Activated CD4-positive, CD25-positive, alpha-beta regulatory T cell (primary cell): ENCODE data around the gene CAMK2D.

Source experiments
- DNase-seq, 4 experiments: peaks; one replicate each; lab custom pipeline; 2025; lab: John Stamatoyannopoulos, UW

CAMK2D gene

DNA sequence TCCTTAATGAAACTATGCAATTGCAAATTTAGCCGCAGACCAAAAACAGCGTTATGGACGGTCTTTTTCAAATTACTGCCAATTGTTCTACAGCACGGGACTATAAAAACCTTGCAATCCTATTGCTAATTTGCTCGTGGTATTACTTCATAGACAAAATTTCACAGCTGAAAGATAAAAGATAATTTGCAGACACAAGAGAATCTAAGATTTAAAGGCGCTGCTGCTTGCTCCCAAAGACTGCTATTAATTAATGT, 1.4 kb upstream of the CAMK2D start:
- DNase-seq: no peak

DNA sequence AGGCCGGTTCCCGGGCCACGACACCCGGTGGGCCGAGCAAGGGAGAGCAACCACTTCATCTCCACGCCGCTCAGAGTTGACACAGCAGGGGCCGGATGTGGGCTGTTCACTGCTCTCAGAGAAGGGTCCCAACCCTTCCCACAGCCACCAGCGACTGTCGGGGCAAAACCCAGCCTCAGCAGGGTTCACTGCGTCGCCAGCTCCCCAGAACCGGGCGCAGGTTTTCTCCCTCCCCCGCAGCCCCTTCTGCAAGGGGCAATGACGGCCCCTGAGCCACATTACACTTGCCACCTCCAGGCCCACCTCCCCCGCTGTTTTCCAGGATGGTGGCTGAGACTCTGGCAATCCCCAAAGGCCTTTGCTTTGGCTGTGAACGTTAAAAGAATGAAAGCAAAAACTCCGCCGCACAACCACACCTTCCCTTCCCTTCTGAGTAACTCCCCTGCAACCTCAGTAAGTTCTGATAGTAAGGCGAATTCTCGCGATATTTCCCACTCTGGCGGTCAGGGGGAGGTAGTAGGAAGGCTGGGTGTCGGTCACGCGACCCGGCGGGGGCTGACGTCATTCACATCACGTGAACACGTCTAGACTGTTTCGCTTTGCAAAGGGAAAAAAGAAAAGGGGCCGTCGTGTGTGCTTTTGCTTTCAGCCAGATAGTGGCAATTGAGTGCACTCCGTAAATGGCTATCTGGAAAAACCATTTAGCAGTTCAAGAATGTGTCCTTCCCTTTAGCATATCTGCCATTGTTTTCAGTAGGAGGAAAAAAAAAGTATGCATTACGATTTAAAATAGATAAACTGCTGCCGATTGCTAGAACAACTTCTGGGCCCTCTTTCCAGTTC, 869 bp upstream of the CAMK2D start:
- DNase-seq: peak; percentile 89 to 97 (median 95)

DNA sequence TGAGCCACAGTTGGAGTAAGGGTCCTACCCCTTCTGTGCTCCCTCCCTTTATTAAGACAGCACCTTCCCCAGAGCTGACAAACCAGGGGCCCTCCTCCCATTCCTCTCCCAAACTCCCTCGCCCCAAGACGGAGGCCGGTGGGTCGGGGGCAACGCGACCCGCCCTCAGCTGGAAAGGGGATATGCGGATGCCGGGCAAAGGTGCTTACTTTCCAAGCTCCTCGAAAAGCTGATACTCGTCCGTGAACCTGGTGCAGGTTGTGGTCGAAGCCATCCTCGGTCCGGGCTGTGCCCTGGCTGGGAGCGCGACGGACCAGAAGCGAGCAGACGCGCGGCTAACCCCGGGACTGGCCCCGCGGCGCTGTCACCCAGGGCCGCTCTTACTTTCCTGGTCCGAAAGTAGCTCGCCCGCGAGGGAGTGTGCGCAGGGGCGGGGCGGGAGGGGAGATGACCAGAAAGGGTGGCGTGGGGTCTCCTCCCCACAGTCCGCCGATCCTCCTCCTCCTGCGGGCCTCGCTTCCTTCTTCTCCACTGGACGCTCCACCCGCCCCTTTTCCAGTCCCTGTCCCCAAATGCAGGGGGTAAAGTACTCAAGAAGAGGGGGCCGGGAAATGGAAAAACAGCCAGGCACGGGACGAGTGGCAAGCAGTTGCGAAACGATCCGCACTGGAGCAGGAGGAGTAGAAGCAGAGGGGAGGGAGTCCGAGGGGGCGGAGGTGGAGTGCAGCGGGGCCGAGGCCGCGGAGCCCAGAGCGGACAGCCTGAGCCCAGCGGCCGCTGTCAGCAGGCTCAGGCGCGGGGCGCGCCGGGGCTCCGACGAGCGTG, 531 bp downstream of the CAMK2D start:
- peak; percentile 13 to 48 (median 34) for DNase-seq

DNA sequence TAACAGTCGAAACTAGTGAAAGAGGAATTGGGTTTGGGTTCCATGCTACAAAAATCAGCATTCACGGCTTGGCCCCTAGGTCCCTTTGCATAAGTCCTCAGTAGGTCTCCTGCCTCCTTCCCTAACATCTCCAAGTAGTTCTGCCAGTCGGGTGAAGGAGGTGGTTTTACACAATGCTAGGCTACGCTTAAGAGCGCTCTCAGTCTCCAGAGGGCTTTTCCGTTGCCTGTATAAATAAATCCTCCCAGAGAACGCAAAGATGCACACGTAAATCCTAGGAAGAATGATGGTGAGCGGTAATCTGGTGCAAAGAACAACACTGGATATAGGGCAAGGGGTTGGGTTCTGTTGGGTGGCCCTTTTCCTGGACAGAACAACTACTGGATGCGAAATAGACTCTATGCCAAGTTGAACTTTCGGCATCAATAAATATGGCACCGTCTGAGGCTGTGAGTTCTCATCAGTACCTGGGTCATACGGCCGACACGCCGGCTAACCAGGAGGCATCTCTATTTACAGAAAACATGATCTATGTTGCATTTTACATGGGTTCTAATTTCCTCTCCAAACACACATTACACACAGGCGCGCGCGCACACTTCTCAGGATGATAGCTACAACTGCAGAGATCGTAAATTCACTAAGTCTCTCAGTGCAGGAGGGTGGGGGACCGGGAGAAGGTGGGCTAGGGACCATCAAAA, 1.3 kb downstream of the CAMK2D start:
- DNase-seq: peak in 3 of 4 experiments; percentile 0 to 8 (median 3)

DNA sequence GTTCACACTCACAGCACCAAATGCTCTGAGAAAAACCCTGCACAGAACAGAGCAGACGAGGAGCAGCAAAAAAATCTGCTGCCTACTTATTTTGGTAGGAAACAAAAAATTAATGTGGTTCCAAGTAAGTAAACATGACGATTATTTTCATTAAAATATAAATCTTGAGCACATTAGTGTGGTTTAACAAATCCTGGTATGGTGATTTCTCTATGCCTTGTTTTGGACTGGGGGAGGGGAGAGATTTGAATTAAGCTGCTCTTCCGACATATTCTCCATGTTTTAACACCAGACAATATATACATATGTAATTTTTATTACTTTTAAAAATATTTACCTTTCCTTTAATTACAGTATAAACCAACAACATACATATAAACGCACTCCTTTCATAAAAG, 1.8 kb downstream of the CAMK2D start:
- no peak for DNase-seq

DNA sequence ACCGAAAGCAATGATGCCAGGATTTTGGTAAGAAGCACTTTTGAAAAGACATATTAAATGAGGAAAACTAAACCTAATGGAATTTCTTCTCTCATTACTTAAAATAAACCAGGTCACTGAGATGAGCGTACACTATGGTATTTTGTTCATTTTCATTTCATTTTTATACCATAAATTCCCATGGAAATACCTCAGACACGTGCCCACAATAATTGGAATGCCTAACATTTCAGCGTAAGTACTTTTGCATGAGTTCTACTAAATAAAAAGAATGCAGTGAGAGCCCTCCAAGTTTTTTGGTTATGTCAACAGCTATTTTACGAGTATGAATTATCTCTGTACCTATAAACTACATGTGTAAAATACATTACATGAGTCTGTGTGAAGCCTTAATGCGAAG, 3.2 kb downstream of the CAMK2D start:
- no peak for DNase-seq

DNA sequence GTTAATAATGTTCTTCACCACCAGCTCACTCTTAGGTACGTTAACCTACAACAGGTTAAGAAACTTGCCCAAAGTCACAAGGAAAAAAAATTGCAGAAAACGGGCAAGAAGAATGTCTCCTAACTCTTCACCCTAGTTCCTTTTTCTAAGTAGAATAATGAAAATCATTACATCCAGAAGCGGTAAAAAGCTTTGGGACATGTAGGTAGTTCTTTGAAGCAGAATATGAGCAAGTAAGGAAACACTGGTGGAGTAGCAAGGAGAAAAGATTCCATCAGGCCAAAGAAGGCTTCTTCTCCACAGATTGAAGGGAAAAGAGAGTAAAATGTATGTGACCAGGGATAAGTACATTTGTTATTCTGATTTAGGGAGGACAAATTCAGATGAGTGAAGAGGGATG, 4.1 kb downstream of the CAMK2D start:
- DNase-seq: no peak

DNA sequence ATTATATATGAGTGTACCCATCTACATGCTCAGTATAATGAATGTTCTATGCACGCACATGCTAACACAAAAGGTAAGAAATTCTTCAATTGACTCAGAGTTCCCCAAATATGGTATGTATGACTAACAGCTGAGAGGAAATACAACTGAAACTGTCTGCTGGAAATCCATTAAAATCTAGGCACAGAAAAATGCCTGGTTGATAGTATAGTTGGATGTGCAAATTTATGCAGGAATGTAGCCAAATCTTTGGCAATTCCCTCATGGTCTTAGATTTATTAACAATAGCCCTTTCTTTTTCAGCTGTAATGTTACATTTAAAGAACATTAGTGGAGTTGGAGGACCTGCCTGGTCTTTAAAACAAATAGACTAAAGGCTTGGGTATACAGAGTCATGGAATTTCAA, 5.5 kb downstream of the CAMK2D start:
- no peak for DNase-seq

DNA sequence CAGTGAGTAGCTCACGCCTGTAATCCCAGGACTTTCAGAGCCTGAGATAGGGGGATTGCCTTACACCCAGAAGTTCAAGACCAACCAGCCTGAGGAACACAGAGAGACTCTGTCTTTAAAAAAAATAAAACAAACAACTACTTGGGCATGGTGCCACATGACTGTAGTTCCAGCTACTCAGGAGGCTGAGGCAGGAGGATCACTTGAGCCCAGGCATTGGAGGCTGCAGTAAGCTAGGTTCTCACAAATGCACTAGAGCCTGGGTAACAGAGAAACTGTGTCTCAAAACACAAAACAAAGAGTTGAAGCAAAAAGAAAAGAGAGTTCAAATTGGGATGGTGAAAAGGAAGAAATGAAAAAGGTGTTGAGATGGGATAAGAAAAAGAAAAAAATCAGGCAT, 10.8 kb downstream of the CAMK2D start:
- no peak for DNase-seq

DNA sequence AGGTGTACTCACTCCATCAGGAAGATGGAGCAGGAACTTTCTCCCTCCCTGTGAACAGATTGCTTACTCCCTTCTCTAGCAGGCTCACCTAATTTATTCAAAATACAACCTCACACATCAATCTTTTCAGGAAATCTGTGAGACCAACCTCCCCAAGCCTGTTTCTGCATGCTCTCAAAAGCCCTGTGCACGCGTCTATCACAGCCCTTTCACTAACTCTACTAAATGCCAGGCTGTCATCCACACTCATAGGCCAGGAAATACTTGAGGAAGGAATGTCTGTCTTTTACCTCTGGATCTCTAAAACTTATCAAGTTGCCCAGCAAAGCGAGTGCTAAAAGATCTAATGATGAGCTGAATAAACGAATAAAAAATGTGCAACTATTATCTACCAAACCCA, 11.2 kb downstream of the CAMK2D start:
- DNase-seq: no peak

DNA sequence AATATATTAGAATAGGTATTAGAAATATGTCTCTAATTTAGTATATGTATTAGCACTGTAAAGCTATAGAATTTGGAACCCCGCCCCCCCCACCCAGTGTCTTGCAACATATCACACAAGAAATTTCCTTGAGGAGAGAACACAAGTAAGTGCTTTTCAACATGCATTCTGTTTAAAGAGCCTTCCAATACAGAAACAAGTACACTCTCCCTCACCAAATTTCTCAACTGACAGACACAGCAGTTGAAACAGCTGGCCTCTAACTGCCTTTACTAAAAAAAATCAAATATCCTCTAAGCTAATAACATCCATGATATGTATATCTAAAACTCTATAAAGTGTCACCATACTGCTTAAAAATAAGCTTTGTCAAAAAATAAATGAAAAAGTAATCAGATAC, 12.4 kb downstream of the CAMK2D start:
- no peak for DNase-seq

DNA sequence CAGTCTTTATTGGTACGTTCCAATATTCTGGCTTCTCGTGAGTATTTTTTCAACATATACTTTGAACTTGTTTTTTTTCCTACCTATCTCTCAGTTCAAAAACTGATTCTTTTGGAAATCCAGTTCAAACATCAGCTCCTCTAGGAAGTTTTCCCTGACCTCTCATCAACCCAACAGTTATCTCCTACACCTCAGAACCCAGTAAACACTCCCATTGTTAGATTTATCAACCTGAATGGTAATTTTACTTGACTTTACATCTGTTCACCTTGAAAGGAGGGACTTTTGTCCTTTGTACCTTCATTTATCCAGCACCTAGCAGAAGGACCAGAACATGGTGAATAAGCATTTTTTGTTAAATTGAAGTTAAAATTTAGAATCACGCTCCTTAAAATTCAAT, 13.6 kb downstream of the CAMK2D start:
- DNase-seq: no peak

DNA sequence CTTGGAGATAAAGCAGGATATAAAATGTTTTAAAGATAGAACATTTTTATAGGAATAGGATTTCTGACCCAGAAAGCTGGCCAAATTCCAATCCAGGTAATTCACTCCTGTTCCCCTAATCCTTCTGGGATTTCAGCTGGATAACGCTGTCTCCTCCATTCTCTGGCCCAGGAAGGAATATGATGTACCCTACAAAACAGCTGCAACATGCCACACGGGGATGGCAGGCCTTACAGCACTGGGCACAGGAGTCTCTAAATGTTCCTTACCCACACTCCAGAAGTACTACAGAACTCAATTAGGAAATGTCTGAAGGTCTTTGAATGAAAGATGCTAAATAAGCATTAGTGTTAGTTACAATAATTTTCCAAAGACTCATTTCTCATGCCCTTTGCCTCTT, 15.8 kb downstream of the CAMK2D start:
- DNase-seq: no peak

DNA sequence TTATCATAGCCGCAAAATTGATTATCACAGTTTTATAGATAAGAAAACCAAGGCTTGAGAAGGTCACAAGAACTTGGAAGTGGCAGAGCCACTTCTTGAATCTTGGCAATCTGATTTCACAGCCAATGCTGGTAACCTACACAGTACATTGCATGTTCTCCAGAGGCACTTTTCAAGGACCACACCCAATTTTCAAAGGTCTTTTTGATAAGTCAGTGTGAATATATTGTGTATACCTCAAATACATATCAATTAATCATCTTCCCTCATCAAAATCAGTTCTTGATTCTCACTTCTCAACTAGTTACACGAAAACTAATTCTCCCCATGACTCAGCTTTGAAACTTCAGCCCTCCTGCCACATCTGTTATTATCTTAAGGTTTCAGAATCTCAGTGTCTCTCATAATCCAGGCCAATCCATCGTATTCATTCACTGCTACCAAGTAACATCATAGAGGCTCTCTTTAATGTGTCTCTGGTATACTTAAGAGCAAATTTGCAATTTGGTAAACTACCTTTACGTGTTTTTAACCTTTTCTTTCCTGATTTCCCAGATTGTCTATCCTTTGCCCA, 16.8 kb downstream of the CAMK2D start:
- no peak for DNase-seq

DNA sequence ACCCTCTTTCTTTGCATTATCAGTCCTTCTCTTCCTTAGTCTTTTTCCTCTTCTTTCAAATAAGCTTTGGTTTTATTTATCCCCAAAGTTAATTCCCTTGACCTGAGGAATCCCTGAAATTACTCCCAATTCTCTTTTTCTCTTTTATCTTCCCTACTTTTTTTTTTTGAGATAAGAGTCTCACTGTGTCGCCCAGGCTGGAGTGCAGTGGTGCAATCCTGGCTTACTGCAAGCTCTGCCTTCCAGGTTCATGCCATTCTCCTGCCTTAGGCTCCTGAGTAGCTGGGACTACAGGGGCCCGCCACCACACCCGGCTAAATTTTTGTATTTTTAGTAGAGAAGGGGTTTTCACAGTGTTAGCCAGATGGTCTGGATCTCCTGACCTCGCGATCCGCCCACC, 17.8 kb downstream of the CAMK2D start:
- no peak for DNase-seq

DNA sequence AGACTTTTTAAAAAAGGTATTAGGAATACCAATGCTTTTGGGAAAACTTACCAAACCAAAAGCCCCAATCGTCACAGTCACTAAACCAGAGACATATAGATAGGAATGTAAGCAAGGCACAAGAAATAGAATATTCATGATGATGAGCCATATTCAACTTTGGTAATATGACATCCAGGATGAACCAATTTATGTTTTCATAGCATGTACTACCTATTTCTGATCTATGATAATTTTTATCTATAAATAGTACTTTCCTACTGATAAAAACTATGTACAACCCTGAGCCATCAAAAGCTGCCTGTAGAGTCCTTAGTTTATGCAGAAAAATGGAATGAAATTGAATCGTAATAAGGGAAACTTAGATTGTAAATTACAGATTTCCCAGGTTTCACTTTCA, 18.9 kb downstream of the CAMK2D start:
- DNase-seq: no peak

DNA sequence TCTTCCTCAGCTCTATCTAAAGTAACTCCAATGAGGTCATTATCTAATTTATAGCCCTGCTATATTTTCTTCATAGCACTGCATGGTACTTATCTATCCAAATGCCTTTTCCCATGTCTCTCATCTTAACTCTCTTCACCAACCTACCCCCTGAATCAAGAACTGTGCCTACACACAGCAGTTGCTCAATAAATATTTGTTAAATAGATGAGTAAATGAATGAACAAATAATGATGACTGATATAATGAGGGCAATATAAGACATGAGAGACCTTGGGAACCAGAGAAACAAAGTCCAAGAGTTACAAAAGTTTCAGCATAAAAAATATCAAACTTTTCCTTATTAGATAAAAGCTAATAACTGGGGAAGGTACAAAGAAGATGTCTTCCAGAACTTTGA, 19.6 kb downstream of the CAMK2D start:
- DNase-seq: no peak

DNA sequence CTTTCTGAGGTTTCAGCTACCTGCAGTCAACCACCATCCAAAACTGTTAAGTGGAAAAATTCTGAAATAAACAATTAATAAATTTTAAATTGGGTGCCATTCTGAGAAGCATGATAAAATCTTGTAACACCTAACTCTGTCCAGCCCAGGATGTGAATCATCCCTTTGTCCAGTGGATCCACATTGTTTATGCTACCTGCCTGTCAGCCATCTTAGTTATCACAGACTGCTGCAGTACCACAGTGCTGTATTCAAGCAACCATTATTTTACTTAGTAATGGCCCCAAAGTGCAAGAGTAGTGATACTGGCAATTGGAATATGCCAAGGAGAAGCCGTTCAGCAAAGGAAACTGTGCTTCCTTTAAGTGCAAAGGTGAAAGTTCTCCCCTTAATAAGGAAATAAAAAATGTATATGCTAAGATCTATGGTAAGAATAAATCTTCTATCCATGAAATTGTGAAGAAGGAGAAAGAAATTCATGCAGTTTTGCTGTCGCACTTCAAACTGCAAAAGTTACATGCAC, 20.6 kb downstream of the CAMK2D start:
- no peak for DNase-seq

DNA sequence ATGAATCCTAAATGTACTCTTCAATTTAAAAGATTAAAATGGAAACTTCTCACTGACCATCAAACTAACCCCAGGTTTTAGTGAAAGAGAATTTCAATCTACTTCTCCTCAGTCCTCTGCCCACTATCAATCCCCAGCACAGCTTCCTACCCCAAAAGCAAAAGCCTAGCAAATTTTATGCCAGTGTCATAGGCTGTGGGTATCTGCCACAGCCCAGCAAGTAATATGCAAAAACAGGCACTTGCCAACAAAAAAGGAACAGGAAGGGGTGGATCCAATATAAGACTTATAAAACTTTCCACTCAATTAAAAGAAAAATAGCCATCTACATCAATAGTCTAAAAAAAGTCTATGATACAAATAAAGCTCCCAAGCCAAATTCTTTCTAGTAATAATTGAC, 22.3 kb downstream of the CAMK2D start:
- DNase-seq: no peak

DNA sequence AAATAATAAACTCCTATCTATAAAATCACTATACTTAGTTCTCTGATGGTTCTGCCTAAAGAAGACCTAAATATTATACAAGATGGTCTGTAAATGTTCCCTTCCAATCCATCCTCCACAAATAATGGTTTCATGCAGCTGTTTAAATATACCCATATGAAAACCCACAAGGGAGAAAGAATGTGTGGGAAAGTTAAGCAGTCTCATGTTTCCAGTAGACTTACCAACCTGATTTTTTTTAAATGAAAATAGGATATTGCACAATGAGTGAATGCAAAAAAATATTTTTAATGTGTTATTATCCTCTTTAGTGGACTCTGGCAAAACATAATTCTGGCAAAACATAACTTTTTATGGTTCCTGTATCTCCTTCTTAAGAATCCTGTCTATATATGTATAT, 23.3 kb downstream of the CAMK2D start:
- DNase-seq: no peak

DNA sequence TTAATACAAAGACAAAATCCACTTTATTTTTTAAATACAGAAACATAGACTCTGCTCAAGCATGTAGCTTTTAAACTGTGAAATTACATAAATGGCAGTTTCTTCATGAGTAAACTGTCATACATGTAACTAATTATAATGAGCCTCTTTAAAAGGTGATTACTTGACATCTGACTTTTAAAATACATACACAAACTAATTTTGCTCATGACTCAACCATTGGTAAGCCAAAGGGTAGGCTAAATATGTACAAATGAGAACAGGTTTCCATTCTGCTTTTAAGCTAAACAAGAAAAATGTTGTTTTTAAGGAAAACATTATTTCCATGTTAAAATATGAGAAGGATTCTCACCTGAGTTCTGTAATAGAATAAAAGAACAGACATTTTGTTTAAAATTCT, 27.9 kb downstream of the CAMK2D start:
- DNase-seq: no peak

DNA sequence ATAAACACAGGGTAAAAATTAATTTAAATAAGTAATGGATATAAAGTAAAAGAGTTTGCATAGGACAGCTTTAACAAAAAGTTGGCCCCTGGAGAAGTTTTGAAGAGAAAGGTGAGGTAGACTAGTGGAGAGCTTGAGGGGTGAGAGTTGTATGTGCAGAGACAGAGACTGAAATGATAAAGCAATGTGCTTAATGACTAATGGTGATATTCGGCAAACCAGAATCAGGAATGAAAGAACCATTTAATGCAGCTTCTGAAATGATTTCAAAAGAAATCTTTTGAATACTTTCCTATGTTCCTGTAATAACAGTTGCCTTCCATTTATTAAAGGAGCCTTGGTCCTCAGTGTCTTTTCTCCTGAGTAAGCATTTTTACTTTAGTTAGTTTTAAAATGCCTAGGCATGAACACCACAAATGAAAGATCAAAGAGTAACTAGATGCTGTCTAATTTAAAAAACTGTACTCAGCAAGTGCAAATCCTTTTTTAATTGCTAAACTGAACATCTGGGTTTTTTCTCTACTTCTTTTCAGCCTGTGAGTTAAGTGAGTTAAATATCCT, 28.5 kb downstream of the CAMK2D start:
- no peak for DNase-seq
